ENCODE measurements around the gene MACROD2. TPM values are rescaled to one million over a fixed set of nuclear protein-coding genes. Genes with fewer than 3 reads are reported as not detected.

Gene MACROD2
- total RNA-seq, 1 donor from 2014 or later, result 0.46 TPM

GRCh38 chr20:15201602-15202001 lies 1206.3 kb downstream of the MACROD2 start:
- no peak for DNase-seq (ENCODE audit: low read depth, low spot score)

- DNase-seq (ENCODE audit: low read depth, low spot score), result no peak
Observed at GRCh38 chr20:15204234-15204633, 1208.9 kb downstream of the MACROD2 start.

- no peak for DNase-seq (ENCODE audit: low read depth, low spot score)
Observed at GRCh38 chr20:15205028-15205427, 1209.7 kb downstream of the MACROD2 start.

GRCh38 chr20:15205719-15206118 lies 1210.4 kb downstream of the MACROD2 start:
- DNase-seq (ENCODE audit: low read depth, low spot score), result no peak

GRCh38 chr20:15209537-15209936 lies 1214.2 kb downstream of the MACROD2 start:
- no peak for DNase-seq (ENCODE audit: low read depth, low spot score)

GRCh38 chr20:15214051-15214450 lies 1218.7 kb downstream of the MACROD2 start:
- no peak for DNase-seq (ENCODE audit: low read depth, low spot score)

GRCh38 chr20:15220009-15220656 lies 1224.8 kb downstream of the MACROD2 start:
- DNase-seq (ENCODE audit: low read depth, low spot score), result no peak

GRCh38 chr20:15220778-15221565 lies 1225.7 kb downstream of the MACROD2 start:
- DNase-seq (ENCODE audit: low read depth, low spot score), result peak; percentile 8

GRCh38 chr20:15222502-15223330 lies 1227.4 kb downstream of the MACROD2 start:
- no peak for DNase-seq (ENCODE audit: low read depth, low spot score)

GRCh38 chr20:15224199-15224598 lies 1228.9 kb downstream of the MACROD2 start:
- no peak for DNase-seq (ENCODE audit: low read depth, low spot score)

- no peak for DNase-seq (ENCODE audit: low read depth, low spot score)
Observed at GRCh38 chr20:15227102-15227501, 1231.8 kb downstream of the MACROD2 start.

GRCh38 chr20:15232243-15232642 lies 1236.9 kb downstream of the MACROD2 start:
- DNase-seq (ENCODE audit: low read depth, low spot score), result no peak

GRCh38 chr20:15235471-15236198 lies 1240.3 kb downstream of the MACROD2 start:
- no peak for DNase-seq (ENCODE audit: low read depth, low spot score)

- DNase-seq (ENCODE audit: low read depth, low spot score), result no peak
Observed at GRCh38 chr20:15236812-15237211, 1241.5 kb downstream of the MACROD2 start.

GRCh38 chr20:15239542-15240206 lies 1244.4 kb downstream of the MACROD2 start:
- DNase-seq (ENCODE audit: low read depth, low spot score), result no peak

- no peak for DNase-seq (ENCODE audit: low read depth, low spot score)
Observed at GRCh38 chr20:15240801-15241200, 1245.5 kb downstream of the MACROD2 start.

GRCh38 chr20:15241681-15242080 lies 1246.4 kb downstream of the MACROD2 start:
- DNase-seq (ENCODE audit: low read depth, low spot score), result no peak

- DNase-seq (ENCODE audit: low read depth, low spot score), result no peak
Observed at GRCh38 chr20:15242773-15243172, 1247.5 kb downstream of the MACROD2 start.

- no peak for DNase-seq (ENCODE audit: low read depth, low spot score)
Observed at GRCh38 chr20:15245896-15246295, 1250.6 kb downstream of the MACROD2 start.

- no peak for DNase-seq (ENCODE audit: low read depth, low spot score)
Observed at GRCh38 chr20:15248618-15249395, 1253.5 kb downstream of the MACROD2 start.
